ENCODE results near the gene CCDC185.
A peak's percentile ranks its signal among the peaks of the same experiment; 100 is the strongest.

The CCDC185 gene

GRCh38 chr1:223393275-223394214, at the start of gene CCDC185:
TSS of gene CCDC185 (plus strand) at chr1:223393415. CDS start at chr1:223393476, 61 bp downstream.
- peak in 1 of 3 donors; percentile 13 for DNase-seq

DNA sequence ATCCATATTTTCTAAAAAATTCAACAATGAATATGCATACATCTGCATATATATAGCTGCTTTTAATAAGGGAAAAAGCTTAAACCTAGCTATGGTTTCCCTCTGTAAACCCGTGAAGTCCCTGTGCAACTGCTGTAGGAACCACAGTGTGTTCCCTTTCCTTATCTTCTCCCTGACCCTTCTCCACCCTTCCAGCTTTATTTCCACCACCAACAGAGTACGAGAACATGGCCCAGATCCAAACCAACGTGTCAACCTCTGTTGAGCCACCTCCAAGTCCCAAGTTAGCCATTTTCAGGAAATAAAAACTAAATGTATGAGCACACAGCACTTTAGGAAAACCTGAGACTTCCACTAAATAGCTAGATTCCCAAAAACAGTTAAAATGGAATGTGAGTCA, 49.5 kb upstream of the CCDC185 start:
- no peak for DNase-seq

DNA sequence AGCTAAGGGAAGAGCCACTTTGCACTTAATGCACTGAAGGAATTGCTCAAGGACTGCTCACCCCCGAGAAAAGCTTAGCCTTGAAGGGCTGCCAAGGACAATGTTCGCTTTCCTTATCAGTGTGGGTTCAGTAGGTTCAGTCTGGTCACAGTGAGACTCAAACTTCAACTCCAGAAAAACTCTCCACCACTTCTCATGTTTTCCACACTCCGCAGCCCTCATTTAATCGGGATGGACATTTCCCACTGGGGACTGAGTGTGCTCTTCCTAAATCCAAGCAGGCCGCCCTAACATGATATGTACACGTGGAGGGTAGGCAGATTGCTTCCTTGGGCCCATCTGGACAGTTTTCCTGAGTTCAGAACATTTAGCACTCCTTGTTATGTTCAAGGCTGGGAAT, 48.7 kb upstream of the CCDC185 start:
- DNase-seq = no peak

GRCh38 chr1:223345720-223346119, 47.5 kb upstream of the CCDC185 start:
- no peak for DNase-seq

GRCh38 chr1:223346311-223346710, 46.9 kb upstream of the CCDC185 start:
- DNase-seq = no peak

DNA sequence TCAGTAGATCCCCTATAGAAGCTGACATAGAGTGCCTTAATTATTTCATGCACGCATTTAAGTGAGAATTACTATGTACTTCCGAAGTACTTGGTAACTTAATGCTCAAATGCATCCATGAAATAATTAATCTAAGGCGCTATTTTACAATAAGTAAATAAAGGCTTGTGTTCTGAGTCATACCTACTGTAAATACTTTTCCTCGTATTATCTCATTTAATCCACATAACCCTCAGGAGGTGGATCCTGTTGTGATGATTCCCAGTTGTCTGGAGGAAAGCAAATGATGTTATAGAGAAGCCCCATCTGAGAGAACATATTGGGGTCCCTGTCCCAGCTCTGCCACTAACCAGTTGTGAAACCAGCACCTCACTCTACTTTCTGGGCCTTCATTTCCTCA, 45.6 kb upstream of the CCDC185 start:
- no peak for DNase-seq

GRCh38 chr1:223348439-223348838, 44.8 kb upstream of the CCDC185 start:
- DNase-seq = no peak

DNA sequence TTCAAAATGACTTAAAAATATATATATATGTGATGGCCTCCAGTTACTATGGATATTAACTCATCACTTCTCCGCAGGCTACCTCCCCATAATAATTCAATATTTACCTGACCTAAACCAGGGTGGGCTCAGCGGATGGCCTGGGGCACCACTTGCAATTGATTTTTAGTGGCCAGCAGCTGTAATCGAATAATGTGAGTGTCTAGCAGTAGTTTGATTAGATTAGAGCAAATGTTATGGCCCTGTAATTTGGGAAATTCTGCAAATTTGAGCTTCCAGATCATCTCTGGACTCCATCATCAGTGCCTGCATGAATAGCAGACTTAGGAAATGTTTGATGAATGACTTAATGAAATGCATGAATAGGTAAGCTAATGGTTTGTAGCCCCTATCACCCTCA, 44.0 kb upstream of the CCDC185 start:
- DNase-seq = no peak

DNA sequence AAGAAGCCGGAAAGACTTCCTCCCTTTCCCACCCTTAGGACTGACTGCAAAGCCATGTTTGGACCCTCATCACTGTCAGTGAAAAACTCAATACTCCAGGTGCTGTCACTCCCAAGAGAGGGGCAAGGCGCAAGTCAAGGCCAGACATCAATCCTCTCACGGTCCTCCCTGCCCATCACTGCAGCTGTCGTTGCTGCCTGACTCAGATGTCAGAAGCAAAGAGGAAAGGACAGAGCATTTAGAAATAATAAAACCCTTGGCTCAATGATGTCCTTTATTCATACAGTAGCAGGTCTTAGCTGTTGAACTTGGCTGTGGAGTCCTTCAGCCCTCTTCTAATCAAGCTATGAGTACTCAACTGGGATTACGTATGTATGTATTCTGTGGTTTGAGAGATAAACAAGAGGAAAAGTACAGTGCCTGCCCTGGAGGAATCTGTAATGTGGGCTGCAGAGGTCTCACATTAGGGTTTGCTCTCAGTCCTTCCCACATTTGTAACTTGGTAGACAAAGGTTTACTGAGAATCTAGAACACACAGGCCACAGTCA, 42.8 kb upstream of the CCDC185 start:
- no peak for DNase-seq

GRCh38 chr1:223352944-223353343, 40.3 kb upstream of the CCDC185 start:
- DNase-seq = no peak

DNA sequence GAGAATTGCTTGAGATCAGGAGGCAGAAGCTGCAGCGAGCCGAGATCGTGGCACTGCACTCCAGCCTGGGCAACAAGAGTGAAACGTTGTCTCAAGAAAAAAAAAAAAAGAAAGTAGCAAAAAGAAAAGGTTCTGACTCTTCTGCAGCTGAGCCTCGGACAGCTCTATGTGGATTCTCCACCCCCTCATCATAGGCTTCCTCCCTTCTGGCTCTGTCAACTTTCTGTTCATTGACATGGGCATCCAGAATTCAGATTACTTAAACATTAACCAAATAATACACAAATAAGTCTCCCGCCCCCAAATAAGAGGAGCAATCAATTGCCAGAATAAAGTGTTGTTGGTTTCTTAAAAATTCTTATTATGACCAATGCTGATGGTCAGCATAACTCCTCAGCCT, 39.3 kb upstream of the CCDC185 start:
- DNase-seq = no peak

DNA sequence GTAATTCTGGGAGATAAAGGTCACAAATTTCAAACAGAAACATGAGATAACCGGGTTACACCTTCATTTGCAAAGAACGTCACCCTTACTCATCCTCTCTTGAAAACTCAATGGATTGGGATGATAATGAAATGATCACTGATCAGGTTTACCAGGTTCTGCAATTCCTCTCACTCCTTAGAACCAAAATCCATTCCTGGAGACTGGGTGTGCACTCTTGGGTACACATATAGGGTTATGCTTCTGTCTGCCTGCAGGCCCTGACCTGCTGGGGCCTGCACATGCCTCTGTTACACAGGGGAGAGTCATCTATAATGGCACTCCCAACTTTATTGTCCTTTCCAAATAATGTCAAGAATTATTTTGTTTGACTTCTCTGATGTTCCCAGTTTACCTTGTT, 37.5 kb upstream of the CCDC185 start:
- no peak for DNase-seq

DNA sequence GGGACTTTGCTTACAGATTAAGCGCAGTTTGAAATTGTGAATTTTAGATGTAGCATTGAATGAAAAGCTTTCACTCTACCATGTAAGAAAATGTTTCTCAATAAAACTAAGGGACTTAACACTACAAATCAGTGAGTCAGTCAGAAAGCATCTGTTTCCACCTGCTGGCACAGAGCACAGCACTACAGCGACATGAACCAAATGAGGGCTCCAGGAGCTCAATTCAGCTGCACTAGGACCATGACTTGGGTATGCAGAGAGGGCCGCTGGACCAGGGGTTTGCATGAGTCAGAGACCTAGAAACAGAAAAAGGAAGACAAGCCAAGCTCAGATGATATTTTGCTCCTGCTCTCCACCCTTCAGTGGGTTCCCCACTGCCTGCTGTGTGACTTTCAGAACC, 34.4 kb upstream of the CCDC185 start:
- no peak for DNase-seq

GRCh38 chr1:223363057-223363855, 30.0 kb upstream of the CCDC185 start:
- DNase-seq = peak; percentile 42 to 75 (median 45)

DNA sequence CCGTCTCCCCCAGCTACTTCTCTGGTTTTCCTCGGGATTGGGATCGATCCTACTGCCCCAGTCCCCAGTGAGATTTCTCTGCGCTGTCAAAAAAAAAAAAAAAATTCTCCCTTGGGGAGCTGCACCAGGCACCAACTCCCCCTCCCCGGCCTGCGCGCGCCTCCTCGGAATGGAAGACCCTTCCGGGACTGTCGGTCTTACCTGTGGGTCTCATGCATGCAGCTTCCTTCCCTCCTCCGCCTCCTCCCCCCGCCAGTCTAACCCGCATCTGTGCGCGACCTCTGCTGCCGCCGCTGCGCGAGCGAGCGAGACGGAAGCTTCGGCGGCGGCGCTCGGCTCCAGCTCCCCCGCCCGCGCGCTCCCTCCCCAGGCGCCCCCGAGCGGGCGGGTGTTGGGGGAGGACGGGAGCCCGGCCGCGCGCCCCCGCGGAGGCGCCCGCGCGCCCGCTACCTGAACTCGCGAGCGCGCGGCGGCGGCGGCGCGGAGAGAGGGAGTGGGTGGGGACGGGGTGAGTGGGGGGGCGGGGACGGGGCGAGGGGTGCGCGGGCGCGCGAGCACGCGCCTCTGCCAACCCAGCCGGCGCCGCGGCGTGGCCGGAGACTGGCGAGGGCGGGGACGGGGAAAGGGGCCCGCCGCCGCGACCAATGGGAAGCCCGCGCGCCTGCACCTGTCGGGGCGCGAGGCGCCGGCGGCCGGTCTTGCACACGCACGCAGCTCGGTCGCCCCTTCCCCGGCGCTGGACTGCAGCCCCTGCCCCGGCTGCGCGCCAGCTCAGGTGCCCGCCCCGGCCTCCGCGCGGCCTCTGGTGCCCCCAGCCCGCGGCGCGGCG, 29.1 kb upstream of the CCDC185 start, which contains the start of gene SUSD4:
Gene SUSD4, minus strand, starts transcription at position 321 of the 829 bp plus-strand sequence. CDS start 751 bp downstream, outside the sequence.
- peak; percentile 27 to 58 (median 48) for DNase-seq

DNA sequence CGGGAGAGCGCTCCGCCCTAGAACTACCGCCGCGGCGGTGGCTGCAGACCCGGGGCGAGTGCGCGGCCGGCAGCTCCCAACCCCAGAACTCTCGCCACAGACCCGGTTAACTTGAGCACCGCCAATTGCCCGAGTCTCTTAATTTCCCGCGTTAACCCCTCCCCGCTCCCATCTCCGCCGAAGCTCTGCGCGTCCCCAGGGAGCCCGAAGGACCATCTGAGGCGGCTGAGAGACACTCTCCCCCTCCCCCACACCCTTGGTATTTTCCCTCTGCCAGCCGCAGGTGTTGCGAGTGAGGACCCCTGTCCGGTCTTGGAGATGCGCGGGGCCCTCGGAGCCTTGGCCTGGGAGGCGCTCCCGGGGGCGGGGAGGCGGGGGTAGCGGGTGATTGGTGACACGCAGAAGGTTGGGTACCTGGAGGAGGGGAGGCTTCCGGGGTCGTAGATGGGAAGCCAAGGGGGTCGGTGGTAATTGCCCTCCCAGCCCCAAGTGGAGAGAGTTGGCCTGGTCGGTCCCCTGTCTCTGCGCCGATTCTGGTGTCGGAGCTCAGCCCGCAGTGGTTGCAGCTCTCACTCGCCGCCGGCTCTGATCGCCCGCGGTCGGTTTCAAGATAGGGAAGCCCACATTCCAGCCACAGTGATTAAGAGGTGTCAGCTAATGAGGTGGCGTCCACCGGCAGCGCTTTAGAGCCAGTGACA, 28.4 kb upstream of the CCDC185 start:
- DNase-seq = peak; percentile 15 to 23 (median 22)

DNA sequence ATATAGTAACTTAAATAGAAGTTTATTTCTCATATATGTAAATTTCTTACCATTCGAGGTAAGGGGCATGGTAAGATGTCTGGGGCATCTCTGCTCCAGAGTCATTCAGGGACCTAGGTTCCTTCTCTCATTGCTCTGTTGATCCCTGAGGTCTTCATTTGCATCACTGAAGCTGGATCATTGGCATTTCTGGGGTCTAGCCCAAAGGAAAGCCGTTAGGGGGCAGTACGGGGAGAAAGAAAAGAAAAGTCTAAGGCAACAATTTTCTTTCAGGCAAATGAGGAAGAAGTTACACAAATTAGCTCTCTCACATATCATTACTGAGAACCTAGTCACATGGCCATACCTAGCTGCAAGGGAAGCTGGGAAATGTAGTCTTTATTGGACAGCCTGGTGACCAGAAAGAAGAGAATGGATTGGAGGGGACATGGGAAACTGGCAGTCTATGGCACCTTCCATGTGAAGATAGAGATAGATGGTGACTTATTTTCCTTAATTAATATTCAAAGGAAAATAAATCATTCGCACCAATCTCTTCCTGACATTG, 19.1 kb upstream of the CCDC185 start:
- no peak for DNase-seq

GRCh38 chr1:223378754-223379153, 14.5 kb upstream of the CCDC185 start:
- DNase-seq = no peak

DNA sequence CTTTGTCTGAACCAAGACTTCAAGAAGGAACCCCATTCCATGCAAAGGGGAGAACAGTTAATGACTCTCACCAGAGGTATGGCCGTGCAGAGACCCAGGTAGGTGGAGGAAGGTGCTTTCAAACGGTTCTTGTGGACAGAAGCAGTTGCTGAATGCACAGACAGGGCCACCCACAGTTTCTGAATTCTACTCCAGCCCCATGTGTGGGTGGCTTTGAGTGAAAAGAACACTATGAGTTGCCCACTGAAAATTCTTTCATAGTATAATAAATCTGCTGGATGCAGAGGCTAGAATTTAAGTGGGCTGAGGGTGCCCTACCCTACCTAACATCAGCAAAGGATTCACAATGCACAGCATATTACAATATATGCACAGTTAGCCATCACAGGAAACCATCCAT, 7.2 kb upstream of the CCDC185 start:
- no peak for DNase-seq

GRCh38 chr1:223390618-223391017, 2.6 kb upstream of the CCDC185 start:
- DNase-seq = no peak

GRCh38 chr1:223394242-223394641, 1.0 kb downstream of the CCDC185 start:
- DNase-seq = no peak

DNA sequence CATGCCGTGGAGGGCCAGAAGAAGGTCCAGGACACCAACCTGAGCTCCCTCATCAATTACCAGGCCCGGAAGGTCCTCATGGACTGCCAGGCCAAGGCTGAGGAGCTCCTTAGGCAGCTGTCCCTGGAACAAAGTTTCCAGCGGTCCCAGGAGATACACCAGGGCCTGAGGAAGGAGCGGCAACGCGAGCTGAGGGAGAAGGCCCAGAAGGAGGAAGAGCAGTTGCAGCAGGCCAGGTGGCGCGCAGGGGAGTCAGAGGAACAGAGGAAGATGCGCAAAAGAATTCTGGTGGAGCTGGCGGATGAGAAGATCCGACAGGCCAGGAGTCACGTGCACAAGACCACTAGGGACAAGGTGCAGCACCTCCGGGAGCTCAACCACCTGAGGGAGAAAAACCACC, 1.5 kb downstream of the CCDC185 start:
- DNase-seq = no peak
